HG02610 (cell line): ENCODE measurements around the gene GABBR2.

Experiments
- ATAC-seq: cut with Tn5 transposase; IDR thresholded peaks from one replicate; pipeline ENCODE4 v1.9.1; 2021; ENCODE audit warnings: mild to moderate bottlenecking, moderate library complexity; ENCODE audit not compliant: unreplicated experiment

Gene GABBR2

DNA sequence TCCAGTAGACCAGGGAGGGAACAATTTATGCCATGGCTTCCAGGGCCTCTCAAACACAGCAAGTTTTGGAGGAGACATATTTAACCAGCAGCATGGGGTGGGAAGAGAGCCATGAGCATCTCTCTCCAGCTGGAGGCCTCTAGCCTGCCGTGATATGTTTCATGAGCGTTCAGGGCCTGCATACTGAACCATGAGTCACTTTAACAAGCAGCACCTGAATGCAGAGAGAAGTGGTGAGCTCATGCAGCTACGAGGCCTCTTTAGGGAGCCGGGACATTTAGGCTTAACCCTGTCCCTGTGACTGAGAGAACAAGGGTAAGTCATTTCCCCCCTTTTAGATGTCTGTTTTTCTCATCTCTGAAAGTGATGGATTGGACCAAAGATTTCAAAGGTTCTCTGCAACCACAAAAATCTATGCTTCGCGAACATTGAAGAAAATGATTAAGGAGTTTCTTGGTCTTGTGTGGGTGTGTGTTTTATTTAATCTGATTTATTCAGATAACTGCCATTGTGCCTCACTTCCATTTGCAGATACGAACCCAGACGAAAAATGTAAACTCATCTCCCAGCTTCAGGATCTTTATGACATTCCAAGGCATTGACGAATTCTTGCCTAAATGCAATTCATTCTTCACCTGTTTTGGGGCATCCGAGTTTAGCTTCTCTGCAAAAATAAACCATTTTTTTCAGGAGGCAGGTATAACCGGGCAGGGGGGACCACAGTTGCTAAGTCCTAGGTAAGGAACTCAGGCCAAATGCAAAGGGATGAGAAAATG, 157.0 kb downstream of the GABBR2 start:
- ATAC-seq: no peak

DNA sequence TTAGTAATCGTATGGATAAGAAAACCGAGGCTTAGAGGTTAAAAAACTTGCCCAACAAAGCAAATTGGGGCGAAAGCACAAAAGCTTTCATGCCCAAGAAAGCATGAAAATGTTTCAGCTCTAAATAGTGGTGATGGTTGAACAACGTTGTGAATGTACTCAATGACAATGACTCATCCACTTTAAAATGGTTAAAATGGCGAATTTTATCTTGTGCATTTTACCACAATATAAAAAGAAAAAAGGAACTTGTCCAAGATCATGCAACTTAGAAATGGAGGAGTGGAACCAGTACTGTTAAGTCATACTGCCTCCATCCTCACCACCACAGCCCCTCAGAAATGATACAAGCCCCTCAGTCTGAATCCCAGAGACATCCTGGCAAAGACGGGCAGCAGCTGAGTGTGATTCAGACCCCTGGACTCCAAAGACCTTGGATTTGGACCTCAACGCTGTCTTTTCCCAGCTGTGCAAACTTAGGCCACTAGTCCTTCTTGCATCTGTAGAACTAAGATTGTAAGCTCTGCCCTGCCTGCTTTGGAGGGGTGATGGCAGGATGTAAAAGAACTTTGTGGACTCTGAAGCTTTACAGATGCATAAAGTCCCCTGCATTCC, 158.4 kb downstream of the GABBR2 start:
- ATAC-seq: no peak

DNA sequence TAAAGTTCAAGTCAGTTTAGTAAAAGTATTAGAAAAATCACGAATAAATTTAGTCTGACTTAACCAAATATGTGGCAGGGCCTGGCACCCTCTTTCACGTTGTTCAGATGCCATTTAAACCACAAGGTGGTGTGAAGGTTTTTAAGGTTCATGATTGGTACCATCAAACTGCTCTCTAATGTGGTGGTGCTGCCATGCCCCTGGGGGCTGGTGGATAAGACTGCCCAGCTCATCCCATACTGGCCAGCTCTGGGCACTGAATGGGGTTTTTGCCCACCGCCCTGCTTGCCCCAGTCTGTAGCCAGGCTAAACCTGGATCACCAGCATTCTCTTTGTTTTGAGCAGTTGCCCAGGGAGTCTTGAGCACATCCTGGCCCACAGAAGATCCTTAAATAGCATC, 159.3 kb downstream of the GABBR2 start:
- no peak for ATAC-seq

GRCh38 chr9:98547606-98548005, 161.1 kb downstream of the GABBR2 start:
- no peak for ATAC-seq

- ATAC-seq: no peak
Measured at GRCh38 chr9:98545021-98545420, 163.7 kb downstream of the GABBR2 start.

- no peak for ATAC-seq
Measured at GRCh38 chr9:98541684-98542230, 167.0 kb downstream of the GABBR2 start.

DNA sequence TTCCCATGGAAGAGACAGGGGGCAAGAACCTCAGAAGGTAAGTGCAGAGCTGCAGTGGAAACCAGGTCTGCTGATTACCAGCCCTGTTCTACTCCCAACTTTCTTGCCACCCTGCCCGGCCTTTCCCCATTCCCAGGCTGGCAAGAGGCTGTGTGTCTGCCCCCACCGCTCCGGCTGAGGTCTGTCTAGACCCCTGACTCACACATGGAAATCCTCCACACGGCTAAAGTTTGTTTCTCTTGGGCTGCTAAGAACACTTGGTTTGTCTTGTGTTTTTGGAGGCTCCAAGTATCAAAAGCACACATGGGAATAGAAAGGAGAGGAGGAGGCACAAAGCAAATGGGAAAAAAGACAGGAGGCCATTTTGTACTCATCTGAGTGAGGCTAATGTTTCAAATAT, 168.3 kb downstream of the GABBR2 start:
- no peak for ATAC-seq

GRCh38 chr9:98539954-98540353, 168.8 kb downstream of the GABBR2 start:
- ATAC-seq: no peak

GRCh38 chr9:98538626-98539031, 170.1 kb downstream of the GABBR2 start:
- no peak for ATAC-seq

- ATAC-seq: no peak
Measured at GRCh38 chr9:98538203-98538602, 170.5 kb downstream of the GABBR2 start.

DNA sequence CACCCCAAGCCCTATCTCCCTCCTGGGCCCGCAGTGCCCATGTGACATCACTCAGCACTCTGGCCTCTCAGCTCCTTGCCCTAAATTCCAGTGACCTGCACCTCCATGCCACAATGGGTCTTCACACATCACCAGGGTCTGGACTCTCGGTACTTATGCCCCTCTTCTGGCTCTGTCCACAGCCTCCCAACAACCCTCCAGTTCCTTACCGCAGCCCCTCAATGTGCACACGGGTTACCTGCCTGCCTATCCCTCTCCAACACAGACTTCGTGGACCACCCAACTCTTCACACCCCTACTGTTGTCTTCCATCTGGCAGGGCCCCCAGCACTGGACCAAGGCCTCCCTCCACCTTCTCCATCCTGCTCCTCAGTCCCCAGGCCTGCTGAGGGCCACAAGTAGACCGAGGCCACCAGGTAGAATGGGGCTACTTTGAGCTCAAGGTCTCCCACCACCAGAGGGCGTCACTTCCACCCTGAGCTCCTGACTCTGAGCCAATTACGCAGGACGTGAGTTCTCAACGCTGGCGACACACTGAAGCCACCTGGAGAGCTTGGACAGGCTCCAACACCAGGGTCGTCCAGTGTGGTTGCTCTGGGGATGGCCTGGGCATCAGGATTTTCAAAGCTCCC, 172.1 kb downstream of the GABBR2 start:
- ATAC-seq: no peak

GRCh38 chr9:98533866-98534265, 174.9 kb downstream of the GABBR2 start:
- no peak for ATAC-seq

DNA sequence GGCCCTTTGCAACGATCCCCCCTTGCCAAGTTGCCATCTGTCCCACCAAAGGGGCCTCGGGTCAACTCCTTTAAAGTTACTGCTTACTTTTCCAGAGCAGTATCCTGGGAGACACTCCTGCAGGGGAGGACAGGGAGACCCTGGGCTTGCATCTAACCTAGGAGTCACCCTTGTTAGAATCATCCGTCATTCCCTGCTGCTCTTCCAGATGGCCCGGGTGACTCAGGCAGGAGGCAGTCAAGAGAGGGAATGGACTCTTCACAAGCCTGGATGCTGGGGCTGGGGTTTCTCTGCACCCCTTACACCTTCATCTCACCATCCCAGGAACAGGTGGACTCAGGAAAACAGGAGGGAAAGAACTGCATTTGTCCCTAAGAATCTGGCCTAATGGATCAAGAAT, 175.6 kb downstream of the GABBR2 start:
- no peak for ATAC-seq

GRCh38 chr9:98532574-98532973, 176.2 kb downstream of the GABBR2 start:
- no peak for ATAC-seq

GRCh38 chr9:98532147-98532546, 176.6 kb downstream of the GABBR2 start:
- ATAC-seq: no peak

GRCh38 chr9:98530806-98531386, 177.8 kb downstream of the GABBR2 start:
- no peak for ATAC-seq

GRCh38 chr9:98530275-98530674, 178.5 kb downstream of the GABBR2 start:
- no peak for ATAC-seq

DNA sequence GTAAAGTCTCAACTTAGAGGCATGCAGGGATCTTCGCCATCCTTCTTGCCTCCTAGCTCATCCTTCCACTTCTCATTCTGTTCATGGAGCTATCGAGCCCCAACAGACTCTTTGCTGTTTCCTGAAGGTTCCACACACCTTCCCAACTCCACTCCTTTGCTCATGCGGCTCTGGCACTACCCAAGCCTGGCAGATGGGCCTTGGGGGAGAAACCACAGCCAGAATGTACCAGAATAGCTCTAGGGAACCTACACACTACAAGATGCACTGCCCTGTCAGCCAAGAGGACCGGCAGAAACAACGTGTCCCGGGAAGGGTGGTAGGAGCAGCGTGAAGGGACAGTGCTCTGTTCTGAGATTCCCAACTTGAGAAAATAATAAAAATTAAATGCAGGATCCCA, 178.9 kb downstream of the GABBR2 start:
- ATAC-seq: no peak

GRCh38 chr9:98523231-98523901, 185.4 kb downstream of the GABBR2 start:
- ATAC-seq: no peak

DNA sequence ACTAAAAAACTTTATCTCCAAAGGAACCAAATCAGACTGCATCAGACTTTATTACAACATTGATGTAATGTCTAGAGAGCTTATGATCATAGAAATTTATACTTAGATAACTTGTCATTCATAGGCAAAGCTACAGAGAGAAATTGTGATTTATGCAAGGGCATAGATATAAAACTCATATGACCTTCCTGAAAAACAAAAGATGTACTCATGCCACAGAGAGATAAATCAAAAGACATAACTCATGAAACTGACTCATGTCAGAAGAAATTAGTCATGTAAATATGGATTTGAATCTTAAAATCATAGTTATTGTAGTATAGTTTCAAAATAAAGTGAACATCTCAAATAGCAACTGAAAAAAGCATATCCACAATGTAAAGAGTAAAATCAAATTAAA, 186.2 kb downstream of the GABBR2 start:
- ATAC-seq: no peak

DNA sequence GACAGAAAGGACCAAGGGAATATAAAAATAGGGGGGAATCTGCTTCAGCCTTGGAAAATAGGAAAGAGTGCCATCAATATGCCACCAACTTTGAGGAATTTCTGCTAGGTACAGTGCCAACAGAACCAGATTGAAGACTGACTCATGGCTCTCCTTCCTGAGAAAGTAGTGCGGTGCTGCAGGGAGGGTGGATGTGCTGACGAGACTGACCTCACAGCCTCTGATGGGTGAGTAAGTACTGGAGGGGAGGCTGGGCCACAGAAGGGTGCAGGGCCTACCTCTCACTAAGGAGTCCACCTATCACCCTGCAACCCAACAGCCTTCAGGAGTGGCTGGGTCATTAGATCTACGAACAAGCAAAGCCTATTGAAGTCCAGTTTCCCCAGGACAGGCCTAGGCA, 187.6 kb downstream of the GABBR2 start:
- ATAC-seq: no peak
